Upper lobe of right lung (tissue), 1 donor: ENCODE measurements around the gene PTPN9. TPM values are rescaled to one million over a fixed set of nuclear protein-coding genes. Genes with fewer than 3 reads are reported as not detected.
"Not testable (repeated sequence)": the region's sequence is repeated elsewhere in the genome, so short reads cannot be mapped to it uniquely, and the experiment has no call there.

Experiments
- ATAC-seq: fragments of 200-7000 bp; cut with Tn5 transposase; one replicate; pipeline ENCODE4 v1.9.1; 2020; ENCODE audit warnings: mild to moderate bottlenecking, moderate library complexity
- DNase-seq: peaks from one replicate; pipeline ENCODE4 v3.0.0-alpha.2; 2020
- H3K27ac ChIP-seq: fragments of 200-600 bp; one replicate; pipeline ENCODE4 v1.8.0; 2022
- H3K27me3 ChIP-seq: fragments of 200-600 bp; one replicate; pipeline ENCODE4 v1.8.0; 2022; ENCODE audit warnings: mild to moderate bottlenecking
- H3K36me3 ChIP-seq: fragments of 200-600 bp; one replicate; pipeline ENCODE4 v1.8.0; 2022
- H3K4me1 ChIP-seq: fragments of 200-600 bp; one replicate; pipeline ENCODE4 v1.8.0; 2022
- H3K4me3 ChIP-seq: fragments of 200-600 bp; one replicate; pipeline ENCODE4 v1.8.0; 2022; ENCODE audit warnings: mild to moderate bottlenecking
- H3K9me3 ChIP-seq: fragments of 200-600 bp; one replicate; pipeline ENCODE4 v1.8.0; 2022
- intact Hi-C: fragments of 100-400 bp; cut with DNase I; formaldehyde crosslinking; loops from one replicate; pipeline ENCODE4 v1.11.0; 2022
- total RNA-seq: library from RNA; stranded (reverse); fragmentation: NEBNext Ultra II Directional; extraction: Animal tissue kit (Norgen Biotek cat#: 25700); gene quantifications from one replicate; pipeline ENCODE4 v1.2.1, GENCODE V29; 2021
- TF ChIP-seq, protein P1 (sequence below): fragments of 200-600 bp; IDR thresholded peaks from one replicate; pipeline ENCODE4 v1.8.0; 2022; ENCODE audit warnings: antibody characterized with exemption
- donor health status: DM: no; HTN: yes; CAD: no; lungs with severe emphysema.

Gene PTPN9
- total RNA-seq, 1 donor from 2014 or later = 26.0 TPM

DNA sequence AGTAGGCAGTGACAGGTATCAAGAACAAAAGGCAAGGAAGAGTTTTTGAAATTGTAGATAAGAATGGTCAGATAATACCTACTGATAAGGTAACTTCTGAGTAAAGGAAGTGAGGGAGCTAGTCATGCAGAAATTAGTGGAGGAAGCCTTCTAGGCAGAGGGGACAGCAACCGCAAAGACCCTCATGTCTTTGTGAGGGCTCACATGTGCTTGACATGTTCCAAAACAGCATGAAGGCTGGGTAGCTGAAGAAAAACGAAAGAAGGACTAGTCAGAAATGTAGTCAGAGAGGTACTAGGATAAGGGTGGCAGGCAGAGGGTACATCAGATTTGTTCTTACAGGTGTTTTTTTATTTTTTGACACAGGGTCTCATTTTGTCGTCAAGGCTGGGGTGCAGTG is 133.0 kb downstream of the PTPN9 start:
- intact Hi-C loops = no loop called here
- ATAC-seq = no peak
- TF ChIP-seq, protein P1, sequence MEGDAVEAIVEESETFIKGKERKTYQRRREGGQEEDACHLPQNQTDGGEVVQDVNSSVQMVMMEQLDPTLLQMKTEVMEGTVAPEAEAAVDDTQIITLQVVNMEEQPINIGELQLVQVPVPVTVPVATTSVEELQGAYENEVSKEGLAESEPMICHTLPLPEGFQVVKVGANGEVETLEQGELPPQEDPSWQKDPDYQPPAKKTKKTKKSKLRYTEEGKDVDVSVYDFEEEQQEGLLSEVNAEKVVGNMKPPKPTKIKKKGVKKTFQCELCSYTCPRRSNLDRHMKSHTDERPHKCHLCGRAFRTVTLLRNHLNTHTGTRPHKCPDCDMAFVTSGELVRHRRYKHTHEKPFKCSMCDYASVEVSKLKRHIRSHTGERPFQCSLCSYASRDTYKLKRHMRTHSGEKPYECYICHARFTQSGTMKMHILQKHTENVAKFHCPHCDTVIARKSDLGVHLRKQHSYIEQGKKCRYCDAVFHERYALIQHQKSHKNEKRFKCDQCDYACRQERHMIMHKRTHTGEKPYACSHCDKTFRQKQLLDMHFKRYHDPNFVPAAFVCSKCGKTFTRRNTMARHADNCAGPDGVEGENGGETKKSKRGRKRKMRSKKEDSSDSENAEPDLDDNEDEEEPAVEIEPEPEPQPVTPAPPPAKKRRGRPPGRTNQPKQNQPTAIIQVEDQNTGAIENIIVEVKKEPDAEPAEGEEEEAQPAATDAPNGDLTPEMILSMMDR = no peak
- Histone ChIP-seq H3K4me1 (peaks cover 26% of the 10 kb centered on the region), H3K9me3 (no peaks in the 10 kb centered on the region), H3K36me3 (peaks cover 5% of the 10 kb centered on the region), H3K4me3 (no peak overlapping the region), H3K27me3 (no peaks in the 10 kb centered on the region), H3K27ac (no peak overlapping the region)
- DNase-seq = no peak

DNA sequence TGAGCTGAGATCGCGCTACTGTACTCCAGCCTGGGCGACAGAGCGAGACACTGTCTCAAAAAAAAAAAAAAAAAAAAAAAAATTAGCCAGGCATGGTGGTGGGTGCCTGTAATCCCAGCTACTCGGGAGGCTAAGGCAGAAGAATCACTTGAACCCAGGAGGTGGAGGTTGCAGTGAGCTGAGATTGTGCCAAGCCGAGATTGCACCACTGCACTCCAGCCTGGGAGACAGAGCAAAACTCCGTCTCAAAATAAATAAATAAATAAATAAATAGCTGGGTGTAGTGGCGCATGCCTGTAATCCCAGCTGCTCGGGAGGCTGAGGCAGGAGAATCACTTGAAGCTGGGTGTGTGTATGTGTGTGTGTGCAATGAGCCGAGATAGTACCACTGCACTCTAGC is 133.8 kb downstream of the PTPN9 start:
- H3K4me3 ChIP-seq, intact Hi-C loops, H3K27ac ChIP-seq, H3K27me3 ChIP-seq, H3K36me3 ChIP-seq, H3K9me3 ChIP-seq, ATAC-seq, DNase-seq: not testable (repeated sequence)
- H3K4me1 ChIP-seq = peaks cover 26% of the 10 kb centered on the region

DNA sequence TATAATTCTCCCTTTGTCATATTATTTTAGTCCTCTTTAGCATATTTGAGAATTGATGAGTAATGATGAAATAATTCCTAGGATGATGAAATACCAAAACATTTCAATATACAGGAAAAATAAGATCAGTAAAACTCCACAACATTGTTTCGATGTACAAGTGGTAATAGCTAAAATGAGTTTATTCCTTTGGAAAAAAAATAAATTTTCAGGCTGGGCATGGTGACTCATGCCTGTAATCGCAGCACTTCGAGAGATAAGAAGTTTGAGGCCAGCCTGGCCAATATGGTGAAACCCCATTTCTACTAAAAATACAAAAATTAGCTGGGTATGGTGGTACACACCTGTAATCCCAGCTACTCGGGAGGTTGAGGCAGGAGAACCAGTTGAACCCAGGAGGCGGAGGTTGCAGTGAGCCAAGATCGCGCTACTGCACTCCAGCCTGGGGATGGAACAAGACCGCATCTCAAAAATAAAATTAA is 135.1 kb downstream of the PTPN9 start:
- H3K9me3 ChIP-seq, intact Hi-C loops, ATAC-seq, H3K36me3 ChIP-seq, H3K27me3 ChIP-seq, H3K4me3 ChIP-seq, H3K27ac ChIP-seq, DNase-seq: not testable (repeated sequence)
- peaks cover 16% of the 10 kb centered on the region for H3K4me1 ChIP-seq

DNA sequence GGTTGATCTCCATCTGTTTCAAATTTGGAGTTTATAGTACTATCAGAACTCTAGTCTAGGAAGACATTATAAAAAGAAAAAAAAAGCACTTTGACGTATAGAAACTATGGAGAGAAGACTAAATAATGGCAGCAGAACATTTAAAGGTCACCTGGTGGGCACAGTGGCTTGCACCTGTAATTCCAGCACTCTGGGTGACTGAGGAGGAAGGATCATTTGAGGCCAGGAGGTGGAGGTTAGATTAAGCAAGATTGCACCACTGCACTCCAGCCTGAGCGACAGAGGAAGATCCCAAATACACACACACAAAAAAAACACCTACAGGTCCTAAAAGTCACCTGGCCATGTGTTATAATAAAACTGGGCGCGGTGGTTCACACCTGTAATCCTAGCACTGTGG is 141.4 kb downstream of the PTPN9 start:
- no peak overlapping the region for H3K27ac ChIP-seq

GRCh38 chr15:75436881-75437280 is 142.2 kb downstream of the PTPN9 start:
- Histone ChIP-seq H3K9me3 (no peaks in the 10 kb centered on the region), H3K36me3 (peaks cover 23% of the 10 kb centered on the region), H3K4me3 (no peak overlapping the region), H3K27ac (no peak overlapping the region), H3K27me3 (no peaks in the 10 kb centered on the region), H3K4me1 (no peaks in the 10 kb centered on the region)
- DNase-seq = no peak
- TF ChIP-seq, protein P1 = no peak
- ATAC-seq = no peak
- intact Hi-C loops = no loop called here

More for the DNA sequence above, 141.4 kb downstream of the PTPN9 start:
- no peak for DNase-seq
- Histone ChIP-seq H3K4me3 (no peak overlapping the region), H3K27me3 (no peaks in the 10 kb centered on the region), H3K36me3 (peaks cover 24% of the 10 kb centered on the region), H3K4me1 (no peaks in the 10 kb centered on the region), H3K9me3 (no peaks in the 10 kb centered on the region)
- no peak for ATAC-seq
- TF ChIP-seq, protein P1 = no peak
- intact Hi-C loops = no loop called here

DNA sequence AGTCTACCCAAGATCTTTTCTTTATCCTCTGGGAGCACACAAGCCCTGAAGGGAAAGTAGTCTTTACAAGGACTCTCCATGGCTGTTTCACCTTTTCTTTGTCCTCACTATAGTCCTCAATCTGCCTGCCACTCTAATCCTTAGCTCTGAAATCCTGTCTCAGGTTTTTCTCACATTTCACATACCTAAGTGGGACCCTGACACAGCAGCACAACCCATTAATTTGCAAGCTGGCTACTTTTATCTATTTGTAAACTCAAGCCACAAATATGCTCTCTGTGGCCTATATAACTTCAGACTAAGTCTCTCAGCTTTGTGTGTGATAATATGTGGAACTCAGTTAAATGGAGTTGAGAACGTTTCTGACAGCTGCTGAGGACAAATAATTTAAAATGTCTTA is 147.4 kb downstream of the PTPN9 start:
- intact Hi-C loops = no loop called here
- no peaks in the 10 kb centered on the region for H3K9me3 ChIP-seq
- H3K36me3 ChIP-seq = peaks cover 53% of the 10 kb centered on the region
- no peaks in the 10 kb centered on the region for H3K4me1 ChIP-seq
- H3K27me3 ChIP-seq = no peaks in the 10 kb centered on the region
- DNase-seq (no peak), ATAC-seq (no peak)
- no peak overlapping the region for H3K4me3 ChIP-seq
- TF ChIP-seq, protein P1 = no peak
- H3K27ac ChIP-seq = no peak overlapping the region

GRCh38 chr15:75431270-75431669 is 147.8 kb downstream of the PTPN9 start:
- DNase-seq (no peak), ATAC-seq (no peak)
- intact Hi-C loops = no loop called here
- Histone ChIP-seq H3K9me3 (no peaks in the 10 kb centered on the region), H3K4me1 (no peaks in the 10 kb centered on the region), H3K36me3 (peaks cover 58% of the 10 kb centered on the region), H3K4me3 (no peak overlapping the region), H3K27me3 (no peaks in the 10 kb centered on the region), H3K27ac (no peak overlapping the region)
- TF ChIP-seq, protein P1 = no peak
